Fibroblast of skin of right biceps (primary cell): ENCODE results near the gene LIMK2.
A peak's percentile ranks its signal among the peaks of the same experiment; 100 is the strongest.
"Not testable (repeated sequence)": the region's sequence is repeated elsewhere in the genome, so short reads cannot be mapped to it uniquely, and the experiment has no call there.

Experiments used
- DNase-seq: peaks from one replicate; pipeline ENCODE4 v3.0.0-alpha.2; 2013

Gene LIMK2

GRCh38 chr22:31211862-31212730, at the start of gene LIMK2:
LIMK2 (plus strand) TSS chr22:31212298; CDS start chr22:31212409, 111 bp downstream.
- peak; percentile 87 for DNase-seq

GRCh38 chr22:31170971-31171370, 41.1 kb upstream of the LIMK2 start:
- no peak for DNase-seq

GRCh38 chr22:31171734-31172133, 40.4 kb upstream of the LIMK2 start:
- DNase-seq, result not testable (repeated sequence)

- DNase-seq, result peak; percentile 90
Observed at GRCh38 chr22:31173386-31174145, 38.5 kb upstream of the LIMK2 start.

GRCh38 chr22:31176923-31177322, 35.2 kb upstream of the LIMK2 start:
- no peak for DNase-seq

- DNase-seq, result peak; percentile 97
Observed at GRCh38 chr22:31177420-31178162, 34.5 kb upstream of the LIMK2 start.

GRCh38 chr22:31178859-31179258, 33.2 kb upstream of the LIMK2 start:
- no peak for DNase-seq

GRCh38 chr22:31179345-31179744, 32.8 kb upstream of the LIMK2 start:
- peak; percentile 67 for DNase-seq

- no peak for DNase-seq
Observed at GRCh38 chr22:31184015-31184414, 28.1 kb upstream of the LIMK2 start.

GRCh38 chr22:31185056-31185455, 27.0 kb upstream of the LIMK2 start:
- DNase-seq, result peak; percentile 56

GRCh38 chr22:31187627-31188026, 24.5 kb upstream of the LIMK2 start:
- DNase-seq, result no peak

- peak; percentile 74 for DNase-seq
Observed at GRCh38 chr22:31192513-31192912, 19.6 kb upstream of the LIMK2 start.

GRCh38 chr22:31193092-31193491, 19.0 kb upstream of the LIMK2 start:
- no peak for DNase-seq

GRCh38 chr22:31194681-31195080, 17.4 kb upstream of the LIMK2 start:
- DNase-seq, result not testable (repeated sequence)

GRCh38 chr22:31199187-31199586, 12.9 kb upstream of the LIMK2 start:
- DNase-seq, result no peak

- DNase-seq, result not testable (repeated sequence)
Observed at GRCh38 chr22:31204352-31204984, 7.6 kb upstream of the LIMK2 start.

GRCh38 chr22:31205059-31205458, 7.0 kb upstream of the LIMK2 start:
- not testable (repeated sequence) for DNase-seq

- DNase-seq, result not testable (repeated sequence)
Observed at GRCh38 chr22:31206460-31206859, 5.6 kb upstream of the LIMK2 start.

- DNase-seq, result no peak
Observed at GRCh38 chr22:31206896-31207687, 5.0 kb upstream of the LIMK2 start.

- DNase-seq, result no peak
Observed at GRCh38 chr22:31210556-31211421, 1.3 kb upstream of the LIMK2 start.

- DNase-seq, result no peak
Observed at GRCh38 chr22:31211482-31211861, 626 bp upstream of the LIMK2 start.
